ENCODE data around the gene OXT.

Gene OXT

GRCh38 chr20:3084283-3084985, 13.0 kb downstream of the OXT start, which contains the start of gene AVP:
Gene AVP, minus strand, starts transcription at chr20:3084724. Its CDS starts 50 bp downstream, at chr20:3084674.
- DNase-seq (ENCODE audit: low read depth in 2 of 2) = no peak

DNA sequence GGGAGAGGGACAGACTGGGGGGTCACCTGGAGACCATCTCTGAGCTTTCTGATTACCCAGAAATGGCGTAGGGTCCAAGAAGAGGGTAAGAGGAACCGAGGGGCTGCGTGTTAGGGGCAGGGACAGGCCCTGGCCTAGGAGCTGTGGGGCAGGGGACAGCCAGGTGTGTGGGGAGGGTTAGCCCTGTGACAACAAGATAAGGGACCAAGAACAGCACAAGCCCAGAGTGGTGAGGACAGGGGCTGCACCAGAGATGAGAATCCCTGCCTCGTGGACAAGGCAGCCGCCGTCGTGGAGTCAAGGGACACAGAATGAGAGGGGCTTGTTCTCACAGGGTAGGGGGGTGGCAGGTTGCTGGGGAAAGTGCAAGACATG, 13.6 kb downstream of the OXT start:
- no peak for DNase-seq (ENCODE audit: low read depth in 2 of 2)

- DNase-seq (ENCODE audit: low read depth in 2 of 2) = no peak
Observed at GRCh38 chr20:3085571-3086072, 14.2 kb downstream of the OXT start.

GRCh38 chr20:3088031-3088430, 16.6 kb downstream of the OXT start:
- DNase-seq (ENCODE audit: low read depth in 2 of 2) = no peak

DNA sequence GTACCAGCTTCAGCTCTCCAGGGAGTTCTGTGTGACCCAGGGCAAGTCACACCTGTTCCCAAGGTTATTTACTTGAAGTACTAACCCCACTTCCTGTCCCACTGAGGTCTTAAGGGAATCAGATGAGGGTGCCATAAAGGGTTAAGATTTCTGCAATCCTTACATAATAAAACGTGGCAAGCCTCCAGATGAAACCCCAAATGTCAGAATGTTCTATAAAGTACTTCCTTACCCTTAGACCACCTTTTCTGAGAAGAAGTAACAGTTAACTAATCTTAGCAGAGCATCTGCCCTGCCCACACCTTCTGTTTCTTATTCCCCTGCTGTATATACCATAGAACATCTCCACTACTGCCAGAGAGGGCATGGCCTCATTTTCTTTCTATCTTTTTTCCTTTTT, 19.1 kb downstream of the OXT start:
- DNase-seq (ENCODE audit: low read depth in 2 of 2) = no peak

- DNase-seq (ENCODE audit: low read depth in 2 of 2) = no peak
Observed at GRCh38 chr20:3092611-3093379, 21.4 kb downstream of the OXT start.

DNA sequence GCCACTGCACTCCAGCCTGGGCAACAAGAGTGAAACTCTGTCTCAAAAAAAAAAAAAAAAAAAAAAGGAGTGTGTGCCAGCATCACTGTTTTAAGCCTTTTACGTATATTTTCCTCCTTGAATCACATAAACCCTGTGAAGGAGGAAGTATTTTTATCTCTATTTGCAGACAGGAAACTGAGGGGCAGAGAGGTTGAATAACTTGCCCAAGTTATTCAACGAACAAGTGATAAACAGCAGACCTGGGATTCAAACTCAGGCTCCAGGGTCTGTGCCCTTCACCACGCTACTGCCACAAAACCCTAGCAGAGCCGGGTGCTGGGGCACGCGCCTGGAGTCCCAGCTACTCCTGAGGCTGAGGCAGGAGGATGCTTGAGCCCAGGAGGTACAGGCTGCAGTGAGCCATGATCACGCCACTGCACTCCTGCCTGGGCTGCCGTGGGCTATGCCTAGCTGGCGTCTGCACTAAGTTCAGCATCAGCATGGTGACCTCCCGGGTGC, 22.5 kb downstream of the OXT start:
- no peak for DNase-seq (ENCODE audit: low read depth in 2 of 2)

- DNase-seq (ENCODE audit: low read depth in 2 of 2) = no peak
Observed at GRCh38 chr20:3094848-3095629, 23.6 kb downstream of the OXT start.

DNA sequence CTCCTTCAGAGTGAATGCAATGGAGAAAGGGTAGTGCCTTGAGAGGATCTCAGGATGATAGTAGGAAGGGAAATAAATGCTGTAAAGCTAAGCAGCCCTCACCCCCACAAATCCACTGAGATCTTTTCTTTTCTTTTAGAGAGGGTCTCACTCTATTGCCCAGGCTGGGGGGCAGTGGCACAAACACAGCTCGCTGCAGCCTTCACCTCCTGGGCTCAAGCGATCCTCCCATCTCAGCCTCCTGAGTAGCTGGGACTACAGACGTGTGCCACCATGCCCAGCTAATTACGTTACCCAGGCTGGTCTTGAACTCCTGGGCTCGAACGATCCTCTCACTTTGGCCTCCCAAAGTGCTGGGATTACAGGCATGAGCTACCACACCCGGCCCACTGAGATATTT, 29.1 kb downstream of the OXT start:
- DNase-seq (ENCODE audit: low read depth in 2 of 2) = no peak

DNA sequence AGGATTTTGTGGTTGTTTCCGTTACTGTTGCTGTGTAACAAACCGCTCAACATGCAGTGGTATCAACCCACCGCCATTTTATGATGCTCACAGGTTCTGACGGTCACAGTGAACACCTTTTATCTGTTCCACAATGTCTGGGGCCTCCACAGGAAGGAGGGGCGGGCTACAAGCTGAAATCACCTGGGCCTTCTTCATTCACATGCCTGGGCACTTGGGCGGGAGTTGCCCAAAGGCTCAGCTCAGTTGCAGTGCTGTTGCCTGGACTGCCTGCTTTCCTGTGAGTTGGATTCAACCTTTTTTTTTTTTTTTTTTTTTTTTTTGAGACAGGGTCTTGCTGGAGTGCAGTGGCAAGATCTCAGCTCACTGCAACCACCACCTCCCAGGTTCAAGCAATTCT, 29.8 kb downstream of the OXT start:
- no peak for DNase-seq (ENCODE audit: low read depth in 2 of 2)

GRCh38 chr20:3101737-3102574, 30.5 kb downstream of the OXT start:
- DNase-seq (ENCODE audit: low read depth in 2 of 2) = no peak

DNA sequence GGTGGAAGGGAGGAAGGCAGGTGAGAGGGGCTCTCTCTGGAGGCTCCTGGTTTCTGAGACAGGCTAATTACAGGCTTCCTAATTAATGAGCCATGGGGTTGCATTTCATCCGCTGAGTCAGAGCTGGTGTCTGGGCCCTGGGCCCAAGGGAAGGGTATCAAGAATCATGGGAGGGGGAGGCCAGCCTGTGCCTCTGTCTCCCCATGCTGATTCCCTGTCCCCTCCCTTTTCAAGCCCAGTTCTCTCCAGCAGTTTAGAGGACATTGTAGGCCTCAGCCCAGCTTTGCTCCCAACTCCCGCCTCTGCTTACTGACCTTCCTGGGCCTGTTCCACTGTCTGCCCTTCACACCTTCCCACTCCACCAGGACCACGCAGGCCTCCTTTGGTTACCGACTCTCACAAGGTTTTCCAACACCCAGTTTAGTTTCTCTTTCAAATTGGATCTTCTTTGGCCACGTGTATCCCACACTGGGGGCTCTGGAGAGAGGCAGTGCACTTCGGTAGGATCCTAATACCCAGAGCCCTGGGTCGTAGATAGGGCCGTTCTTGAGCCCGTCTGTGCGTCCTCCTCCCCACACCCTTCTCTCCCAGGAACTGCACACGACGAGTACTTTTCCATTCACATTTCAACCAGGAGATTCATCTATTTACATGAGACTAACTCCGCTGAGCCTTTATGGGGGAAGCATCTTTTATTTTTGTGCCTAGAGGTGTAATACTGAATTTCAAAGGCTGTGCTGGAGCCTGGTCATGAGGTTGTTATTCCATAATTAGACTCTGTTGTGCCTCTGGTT, 31.4 kb downstream of the OXT start:
- DNase-seq (ENCODE audit: low read depth in 2 of 2) = no peak

DNA sequence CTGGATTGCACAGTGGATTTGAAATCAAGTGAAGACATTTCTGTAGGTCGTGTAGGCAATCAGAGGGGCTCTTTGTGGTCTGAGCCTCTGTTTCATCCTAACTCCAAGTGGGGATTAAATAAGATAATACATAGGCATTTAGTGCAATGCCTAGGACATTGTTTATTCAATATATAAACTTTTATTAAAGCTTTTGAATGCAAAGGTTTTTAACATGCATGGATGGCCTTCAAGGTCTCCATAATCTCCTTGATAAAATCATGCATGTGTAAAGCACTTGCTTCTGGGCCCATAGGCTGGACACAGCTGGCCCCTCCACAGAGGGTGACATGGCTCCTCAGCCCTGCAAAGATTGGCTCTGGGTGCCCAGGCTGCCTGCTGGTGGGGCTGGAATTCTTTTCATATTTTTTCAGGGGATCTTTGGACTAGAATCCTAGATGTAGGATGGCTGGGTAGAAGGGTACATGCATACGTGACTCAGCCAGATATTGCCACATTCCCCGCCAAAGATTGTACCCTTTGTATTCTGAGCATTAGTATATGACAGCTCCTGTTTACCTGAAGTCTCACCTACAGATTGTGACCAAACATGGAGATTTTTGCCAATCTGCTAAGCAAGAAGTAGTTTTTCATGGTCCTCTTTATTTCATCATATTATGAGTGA, 32.1 kb downstream of the OXT start:
- no peak for DNase-seq (ENCODE audit: low read depth in 2 of 2)

DNA sequence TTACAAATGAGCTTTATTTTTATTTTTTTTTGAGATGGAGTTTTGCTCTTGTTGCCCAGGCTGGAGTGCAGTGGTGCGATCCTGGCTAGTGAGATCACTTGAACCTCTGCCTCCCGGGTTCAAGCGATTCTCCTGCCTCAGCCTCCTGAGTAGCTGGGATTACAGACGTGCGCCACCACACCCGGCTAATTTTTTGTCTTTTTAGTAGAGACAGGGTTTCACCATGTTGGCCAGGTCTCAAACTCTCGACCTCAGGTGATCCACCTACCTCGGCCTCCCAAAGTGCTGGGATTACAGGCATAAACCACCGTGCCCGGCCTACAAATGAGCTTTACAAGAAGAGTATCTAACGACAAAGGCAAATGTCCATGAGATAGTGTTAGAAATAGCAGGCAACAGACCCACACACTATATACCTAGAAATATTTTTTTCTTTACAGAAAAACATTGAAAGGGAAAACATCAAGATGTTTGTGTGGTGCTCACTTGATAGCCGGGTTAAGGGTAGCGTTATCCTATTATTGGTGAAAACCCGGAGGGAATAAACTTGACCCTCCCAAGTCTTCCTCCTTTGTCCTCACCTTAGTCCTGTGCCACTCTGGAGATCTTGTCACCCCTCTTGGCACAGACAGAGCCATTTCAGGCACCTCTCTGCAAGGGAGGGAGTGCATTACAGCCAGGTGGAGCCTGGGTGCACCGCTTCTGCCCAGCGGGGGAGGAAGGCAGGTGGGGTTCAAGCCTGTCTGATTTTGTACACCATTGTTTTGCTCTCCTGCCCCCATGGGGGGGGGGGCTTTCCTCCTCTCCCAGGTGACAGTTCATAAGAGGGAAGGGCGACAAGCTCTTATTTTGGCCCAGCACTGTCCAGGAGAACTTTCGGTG, 34.1 kb downstream of the OXT start:
- no peak for DNase-seq (ENCODE audit: low read depth in 2 of 2)

DNA sequence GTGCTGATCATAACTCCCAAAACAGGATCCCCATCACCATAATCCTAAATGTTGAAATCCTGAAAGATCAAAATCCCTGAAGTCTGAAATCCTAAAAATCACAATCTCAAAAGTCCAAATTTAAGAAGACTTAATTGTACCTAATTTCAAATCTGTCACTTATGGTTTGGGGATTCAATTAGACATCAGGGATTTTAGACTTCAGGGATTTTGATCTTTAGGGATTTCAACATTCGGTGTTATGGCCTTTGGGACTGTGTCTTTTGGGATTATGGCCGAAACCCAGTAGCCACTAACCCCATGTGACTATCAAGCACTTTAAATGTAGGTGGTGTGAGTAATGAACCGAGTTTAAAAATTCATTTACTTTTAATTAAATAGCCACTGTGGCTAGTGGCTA, 34.8 kb downstream of the OXT start:
- no peak for DNase-seq (ENCODE audit: low read depth in 2 of 2)

GRCh38 chr20:3106658-3107463, 35.4 kb downstream of the OXT start:
- DNase-seq (ENCODE audit: low read depth in 2 of 2) = no peak

- no peak for DNase-seq (ENCODE audit: low read depth in 2 of 2)
Observed at GRCh38 chr20:3107464-3108025, 36.1 kb downstream of the OXT start.

Data from fibroblast of skin of left biceps (primary cell).